Endothelial cell of umbilical vein (primary cell): Measurements from ENCODE around the gene SPART. TPM values are rescaled to one million over a fixed set of nuclear protein-coding genes. Genes with fewer than 3 reads are reported as not detected.

Experiments
- BruUV-seq: library from RNA; stranded (reverse); fragments of 400-500 nt; replicated peaks from 2 replicates; lab custom pipeline; 2021; lab: Mats Ljungman, UMichigan
- CTCF ChIA-PET: fragments of 300-600, 350-600 bp; sonication (Branson Sonifier 250); formaldehyde crosslinking; loops from one replicate; lab custom pipeline; 2021; ENCODE audit warnings: antibody characterized with exemption, inconsistent platforms; lab: Charles Lee
- POLR2A ChIA-PET: fragments of 300-600, 350-600 bp; sonication (Branson Sonifier 250); formaldehyde crosslinking; loops from one replicate; lab custom pipeline; 2021; ENCODE audit warnings: antibody characterized with exemption, inconsistent platforms; lab: Charles Lee
- DNase-seq: peaks from one replicate; pipeline ENCODE4 v3.0.0-alpha.2; 2011; ENCODE audit warnings: low read depth, low spot score
- FAIRE-seq: peaks from 2 replicates; lab custom pipeline; 2011; peaks lifted over from hg19 to GRCh38; lab: Jason Lieb, UNC
- H2AFZ ChIP-seq: 2 replicates; pipeline ENCODE4 v1.6.0; 2012; ENCODE audit warnings: low read depth, low read length, control low read depth, inconsistent platforms
- H3K27ac ChIP-seq: 2 replicates; pipeline ENCODE4 v1.5.1; 2011; ENCODE audit warnings: low read depth, mild to moderate bottlenecking, control low read depth, low read length, moderate library complexity; ENCODE audit not compliant: insufficient read depth
- H3K27me3 ChIP-seq, 2 experiments: 2 replicates each; pipeline versions ENCODE4 v1.6.0 to v1.6.1; 2011; ENCODE audit warnings: low read length in 2 of 2, mixed read lengths in 1 of 2; ENCODE audit not compliant: control insufficient read depth in 2 of 2, insufficient read depth in 2 of 2
- H3K36me3 ChIP-seq, 2 experiments: 2 replicates in 1 of 2; 3 replicates in 1 of 2; pipeline ENCODE4 v1.5.1; 2011; ENCODE audit warnings: low read length in 2 of 2, mild to moderate bottlenecking in 1 of 2, moderate library complexity in 1 of 2; ENCODE audit not compliant: control insufficient read depth in 2 of 2, insufficient read depth in 2 of 2; ENCODE audit errors: extremely low read depth in 1 of 2
- H3K4me1 ChIP-seq: 3 replicates; pipeline ENCODE4 v1.5.1; 2011; ENCODE audit warnings: mild to moderate bottlenecking, low read length; ENCODE audit not compliant: control insufficient read depth, insufficient read depth; ENCODE audit errors: extremely low read depth
- H3K4me2 ChIP-seq: 2 replicates; pipeline ENCODE4 v1.6.1; 2011; ENCODE audit warnings: low read length, control low read depth, mixed read lengths; ENCODE audit not compliant: insufficient read depth
- H3K4me3 ChIP-seq, 3 experiments: fragments of 200-600 bp in 1 of 3; sonication (generic), shearing (Covaris generic) in 1 of 3; replicated peaks in 1 of 3; 2 replicates each; pipeline ENCODE4 v1.5.1; 2011 to 2016; ENCODE audit warnings: control low read depth in 3 of 3, low read length in 3 of 3, mild to moderate bottlenecking in 2 of 3, inconsistent platforms in 1 of 3, low read depth in 1 of 3, moderate library complexity in 1 of 3; ENCODE audit not compliant: insufficient read depth in 1 of 3
- H3K79me2 ChIP-seq: 2 replicates; pipeline ENCODE4 v1.6.0; 2012; ENCODE audit warnings: low read length, inconsistent platforms; ENCODE audit not compliant: control insufficient read depth, insufficient read depth
- H3K9ac ChIP-seq: replicated peaks from 2 replicates; pipeline ENCODE3; 2011; ENCODE audit warnings: low read length, control low read depth; ENCODE audit not compliant: insufficient read depth; ENCODE audit errors: extremely low read depth
- H3K9me1 ChIP-seq: replicated peaks from 3 replicates; pipeline ENCODE4 v1.6.0; 2011; ENCODE audit warnings: mild to moderate bottlenecking, low read length; ENCODE audit not compliant: control insufficient read depth, insufficient read depth; ENCODE audit errors: extremely low read depth
- H3K9me3 ChIP-seq: replicated peaks from 2 replicates; pipeline ENCODE4 v1.5.1; 2012; ENCODE audit warnings: low read length, inconsistent platforms; ENCODE audit not compliant: control insufficient read depth, insufficient read depth
- H4K20me1 ChIP-seq: replicated peaks from 2 replicates; pipeline ENCODE3; 2011; ENCODE audit warnings: mild to moderate bottlenecking, low read length; ENCODE audit not compliant: control insufficient read depth, insufficient read depth; ENCODE audit errors: extremely low read depth
- EZH2 ChIP-seq: IDR thresholded peaks from 2 replicates; pipeline ENCODE4 v1.6.1; 2012; ENCODE audit warnings: borderline replicate concordance, low read depth, mild to moderate bottlenecking, moderate library complexity, low read length, inconsistent platforms; ENCODE audit not compliant: severe bottlenecking
- FOS ChIP-seq: IDR thresholded peaks from 2 replicates; pipeline ENCODE4 v1.6.1; 2011; ENCODE audit warnings: mild to moderate bottlenecking, low read length, moderate library complexity, borderline replicate concordance; ENCODE audit not compliant: insufficient read depth
- GATA2 ChIP-seq: IDR thresholded peaks from 2 replicates; pipeline ENCODE4 v1.7.0; 2011; ENCODE audit warnings: low read depth, mild to moderate bottlenecking, moderate library complexity, mixed read lengths, low read length; ENCODE audit not compliant: insufficient read length, insufficient read depth
- JUN ChIP-seq: IDR thresholded peaks from 2 replicates; pipeline ENCODE4 v1.6.1; 2011; ENCODE audit warnings: borderline replicate concordance, low read depth; ENCODE audit not compliant: insufficient read length, insufficient read depth
- MAX ChIP-seq: IDR thresholded peaks from 2 replicates; pipeline ENCODE4 v1.6.1; 2011; ENCODE audit not compliant: insufficient read depth, insufficient read length
- MYC ChIP-seq: IDR thresholded peaks from one replicate; pipeline ENCODE4 v1.6.1; 2011; ENCODE audit warnings: mild to moderate bottlenecking, low read depth, low read length
- POLR2A ChIP-seq: IDR thresholded peaks from 2 replicates; pipeline ENCODE4 v1.6.1; 2012; ENCODE audit warnings: low read depth, mild to moderate bottlenecking, control low read depth, low read length
- POLR2AphosphoS5 ChIP-seq: IDR thresholded peaks from 2 replicates; pipeline ENCODE4 v1.6.1; 2012; ENCODE audit warnings: low read depth, mild to moderate bottlenecking, control low read depth, low read length, moderate library complexity; ENCODE audit not compliant: insufficient read depth
- dilution Hi-C: fragments of 300-500 bp; cut with MboI; formaldehyde crosslinking; loops from one replicate; pipeline ENCODE4 v1.15.0; 2019; ENCODE audit warnings: low sequenced_read_pairs; ENCODE audit not compliant: extremely low pct_ligation_motif_present
- intact Hi-C: fragments of 100-400 bp; cut with micrococcal nuclease; formaldehyde crosslinking; loops from one replicate; pipeline ENCODE4 v1.10.0; 2022
- polyA plus RNA-seq, 4 experiments: library from polyadenylated mRNA; depleted of rRNA in 3 of 4; stranded (reverse) in 3 of 4; unstranded in 1 of 4; fragments of >200 nt; gene quantifications; 2 replicates each; pipeline versions ENCODE4 v1.2.1 to v1.2.3, GENCODE V29; 2011 to 2012; ENCODE audit warnings: missing spikeins in 1 of 4
- total RNA-seq: library from RNA; stranded (reverse); gene quantifications from 2 replicates; pipeline ENCODE4 v1.2.3, GENCODE V29; 2021
- TF ChIP-seq, protein P1 (sequence below), 2 donors: IDR thresholded peaks; 1 replicate in 1 of 2; 2 replicates in 1 of 2; pipeline ENCODE4 v1.5.1; 2011; ENCODE audit warnings: low read length in 2 of 2, mild to moderate bottlenecking in 2 of 2, moderate library complexity in 2 of 2, control low read depth in 1 of 2, inconsistent platforms in 1 of 2, low read depth in 1 of 2; ENCODE audit not compliant: insufficient read depth in 1 of 2; ENCODE audit errors: extremely low read depth in 1 of 2

SPART gene
- total and polyA plus RNA-seq, 2 donors (not counting 3 experiments of a cell fraction or from before 2014, with no cell fraction given): 40.8 to 73.6 TPM

GRCh38 chr13:36261976-36262375 lies 84.2 kb downstream of the SPART start:
- Histone ChIP-seq H3K9me3 (no peaks in the 10 kb centered on the region), H3K27me3 (no peaks in the 10 kb centered on the region), H3K27ac (no peak overlapping the region), H3K36me3 (no peaks in the 10 kb centered on the region), H4K20me1 (no peaks in the 10 kb centered on the region), H3K9me1 (no peaks in the 10 kb centered on the region), H2AFZ (no peak overlapping the region), H3K79me2 (no peaks in the 10 kb centered on the region), H3K4me3 (no peak overlapping the region), H3K9ac (no peak overlapping the region), H3K4me1 (no peaks in the 10 kb centered on the region), H3K4me2 (no peak overlapping the region)
- TF ChIP-seq EZH2: no peak
- TF ChIP-seq MYC: no peak
- TF ChIP-seq, protein P1, sequence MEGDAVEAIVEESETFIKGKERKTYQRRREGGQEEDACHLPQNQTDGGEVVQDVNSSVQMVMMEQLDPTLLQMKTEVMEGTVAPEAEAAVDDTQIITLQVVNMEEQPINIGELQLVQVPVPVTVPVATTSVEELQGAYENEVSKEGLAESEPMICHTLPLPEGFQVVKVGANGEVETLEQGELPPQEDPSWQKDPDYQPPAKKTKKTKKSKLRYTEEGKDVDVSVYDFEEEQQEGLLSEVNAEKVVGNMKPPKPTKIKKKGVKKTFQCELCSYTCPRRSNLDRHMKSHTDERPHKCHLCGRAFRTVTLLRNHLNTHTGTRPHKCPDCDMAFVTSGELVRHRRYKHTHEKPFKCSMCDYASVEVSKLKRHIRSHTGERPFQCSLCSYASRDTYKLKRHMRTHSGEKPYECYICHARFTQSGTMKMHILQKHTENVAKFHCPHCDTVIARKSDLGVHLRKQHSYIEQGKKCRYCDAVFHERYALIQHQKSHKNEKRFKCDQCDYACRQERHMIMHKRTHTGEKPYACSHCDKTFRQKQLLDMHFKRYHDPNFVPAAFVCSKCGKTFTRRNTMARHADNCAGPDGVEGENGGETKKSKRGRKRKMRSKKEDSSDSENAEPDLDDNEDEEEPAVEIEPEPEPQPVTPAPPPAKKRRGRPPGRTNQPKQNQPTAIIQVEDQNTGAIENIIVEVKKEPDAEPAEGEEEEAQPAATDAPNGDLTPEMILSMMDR (IDR thresholded peaks at IDR 0.05; ENCODE audit: extremely low read depth in 1 of 2, insufficient read depth in 1 of 2, low read depth in 1 of 2, low read length in 2 of 2): no peak
- TF ChIP-seq POLR2AphosphoS5: no peak
- no peak for TF ChIP-seq GATA2
- TF ChIP-seq POLR2A: no peak
- no peak for TF ChIP-seq JUN
- no peak for TF ChIP-seq MAX
- no peak for TF ChIP-seq FOS
- no peak for DNase-seq
- dilution Hi-C loops: no loop called here
- ChIA-PET CTCF (interaction anchor here (1.4 to 3.1 kb wide), 2 partner anchors 12 to 13 kb away, joined by 6 to 33 read pairs; no protein-coding TSS in a partner anchor), POLR2A (no interaction called here)
- no TSS peak for BruUV-seq
- intact Hi-C loops: no loop called here
- no peak for FAIRE-seq
